Choroid plexus epithelial cell (primary cell): Measurements from ENCODE around the gene RAB3B.

ENCODE experiments used
- DNase-seq: peaks from one replicate; pipeline ENCODE4 v3.0.0-alpha.2; 2010; ENCODE audit warnings: low read depth
- H3K4me3 ChIP-seq: 2 replicates; pipeline ENCODE4 v1.5.1; 2011; ENCODE audit warnings: low read depth, mild to moderate bottlenecking, control low read depth, low read length, moderate library complexity
- CTCF ChIP-seq: conservative IDR thresholded peaks from 2 replicates; pipeline ENCODE4 v1.5.1; 2011; ENCODE audit warnings: low read depth, mild to moderate bottlenecking, control low read depth, inconsistent platforms, low read length, moderate library complexity

Gene RAB3B, protein sequence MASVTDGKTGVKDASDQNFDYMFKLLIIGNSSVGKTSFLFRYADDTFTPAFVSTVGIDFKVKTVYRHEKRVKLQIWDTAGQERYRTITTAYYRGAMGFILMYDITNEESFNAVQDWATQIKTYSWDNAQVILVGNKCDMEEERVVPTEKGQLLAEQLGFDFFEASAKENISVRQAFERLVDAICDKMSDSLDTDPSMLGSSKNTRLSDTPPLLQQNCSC

DNA sequence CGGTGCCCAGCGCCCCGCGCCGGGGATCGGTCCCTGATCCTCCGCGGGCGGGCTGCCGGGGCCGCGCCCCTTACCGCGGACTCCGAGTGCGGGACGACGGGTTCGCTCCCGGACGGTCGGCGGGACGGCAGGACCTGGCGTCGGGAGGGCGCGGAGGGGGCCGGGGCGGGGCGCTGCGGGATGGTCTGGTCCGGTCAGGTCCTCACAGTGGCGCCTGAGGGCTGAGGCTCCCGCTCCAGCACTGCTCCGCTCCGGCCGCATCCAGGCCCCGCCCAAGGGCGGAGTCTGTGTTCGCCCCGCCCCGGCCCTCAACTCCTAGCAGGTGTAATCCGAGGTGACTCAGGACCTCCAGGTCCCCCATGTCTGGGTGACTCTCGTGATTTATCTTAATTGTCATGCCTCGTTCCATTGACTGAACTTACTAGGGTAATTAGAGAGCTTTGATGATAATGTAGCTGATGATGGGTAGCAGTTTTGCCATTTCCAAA is at the start of gene RAB3B:
Gene RAB3B, minus strand, starts transcription at position 223 of the 488 bp plus-strand sequence. CDS start 13,583 bp downstream, outside the sequence.
- peak; percentile 53 for DNase-seq
- no peak for TF ChIP-seq CTCF
- peak within 1 kb of the TSS; percentile 54 for H3K4me3 ChIP-seq

DNA sequence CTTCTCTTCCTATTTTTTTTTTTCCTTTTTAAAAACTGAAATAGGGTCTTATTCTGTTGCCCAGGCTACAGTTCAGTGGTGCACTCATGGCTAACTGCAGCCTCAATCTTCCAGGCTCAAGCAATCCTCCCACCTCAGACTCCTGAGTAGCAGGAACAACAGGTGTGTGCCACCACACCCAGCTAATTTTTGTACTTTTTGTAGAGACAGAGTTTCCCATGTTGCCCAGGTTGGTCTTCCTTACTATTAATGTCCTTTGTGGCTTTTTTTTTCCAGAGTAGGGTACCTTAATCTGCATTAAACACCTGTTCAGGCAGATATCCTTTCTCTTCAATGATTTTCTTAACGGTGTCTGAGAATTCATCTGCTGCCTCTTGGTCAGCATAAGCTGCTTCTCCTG is 47.4 kb upstream of the RAB3B start:
- TF ChIP-seq CTCF = no peak
- H3K4me3 ChIP-seq = no peak overlapping the region
- DNase-seq = no peak

- no peak overlapping the region for H3K4me3 ChIP-seq
- no peak for TF ChIP-seq CTCF
- DNase-seq = peak; percentile 63
Measured at GRCh38 chr1:52037402-52037814, 46.9 kb upstream of the RAB3B start.

DNA sequence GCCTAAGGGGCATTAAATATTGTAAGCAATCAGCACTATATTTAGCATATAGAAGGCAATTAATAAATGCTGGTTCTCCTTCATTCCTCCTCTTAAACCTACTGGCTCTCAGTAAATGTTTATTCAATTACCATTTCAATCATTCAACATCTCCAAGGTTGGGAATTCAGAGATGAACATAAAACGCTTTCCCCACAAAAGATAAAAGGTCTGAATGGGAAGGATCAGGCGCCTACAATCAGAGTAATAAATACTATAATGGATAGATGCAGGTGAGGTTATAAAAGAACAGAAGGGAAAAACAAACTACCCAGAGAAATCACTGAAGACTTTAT is 43.5 kb upstream of the RAB3B start:
- no peak for DNase-seq
- H3K4me3 ChIP-seq = peak overlapping the region; percentile 97
- TF ChIP-seq CTCF = no peak

GRCh38 chr1:52033190-52034049 is 42.9 kb upstream of the RAB3B start, which contains the start of gene KTI12:
Gene KTI12, minus strand, starts transcription at chr1:52033810. Its CDS starts 49 bp downstream, at chr1:52033761.
- H3K4me3 ChIP-seq = peak within 1 kb of the TSS; percentile 97
- TF ChIP-seq CTCF = no peak
- peak; percentile 94 for DNase-seq

- TF ChIP-seq CTCF = no peak
- H3K4me3 ChIP-seq = peak overlapping the region; percentile 97
- DNase-seq = peak; percentile 64
Measured at GRCh38 chr1:52032785-52033131, 42.3 kb upstream of the RAB3B start.
